HG03135 (cell line): ENCODE data around the gene ATXN7L1.
"Not testable (repeated sequence)": the region's sequence is repeated elsewhere in the genome, so short reads cannot be mapped to it uniquely, and the experiment has no call there.

ENCODE experiments used
- ATAC-seq: cut with Tn5 transposase; IDR thresholded peaks from one replicate; pipeline ENCODE4 v1.9.1; 2021; ENCODE audit warnings: mild to moderate bottlenecking, moderate library complexity; ENCODE audit not compliant: unreplicated experiment

The ATXN7L1 gene

DNA sequence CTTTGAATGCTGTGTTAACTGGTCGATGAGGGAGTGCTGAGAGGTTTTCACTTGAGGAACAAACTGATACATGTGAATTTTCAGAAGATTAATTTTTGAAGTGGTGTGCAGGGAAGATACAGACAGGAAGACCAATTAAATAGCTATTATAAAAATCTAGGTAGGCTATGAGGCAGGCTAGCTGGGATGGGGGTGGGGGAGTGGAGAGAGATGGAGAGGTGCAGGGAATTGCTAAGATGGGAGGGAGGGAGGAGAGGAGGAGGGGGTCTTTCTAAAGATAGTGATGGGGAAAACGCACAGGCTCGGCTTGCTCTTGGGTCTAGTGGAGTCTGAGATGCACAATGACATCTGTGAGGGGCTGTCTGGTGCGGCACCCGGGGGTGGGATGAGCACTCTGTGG is 15.2 kb downstream of the ATXN7L1 start:
- ATAC-seq = no peak

GRCh38 chr7:105860793-105861192 is 15.6 kb downstream of the ATXN7L1 start:
- ATAC-seq = no peak

DNA sequence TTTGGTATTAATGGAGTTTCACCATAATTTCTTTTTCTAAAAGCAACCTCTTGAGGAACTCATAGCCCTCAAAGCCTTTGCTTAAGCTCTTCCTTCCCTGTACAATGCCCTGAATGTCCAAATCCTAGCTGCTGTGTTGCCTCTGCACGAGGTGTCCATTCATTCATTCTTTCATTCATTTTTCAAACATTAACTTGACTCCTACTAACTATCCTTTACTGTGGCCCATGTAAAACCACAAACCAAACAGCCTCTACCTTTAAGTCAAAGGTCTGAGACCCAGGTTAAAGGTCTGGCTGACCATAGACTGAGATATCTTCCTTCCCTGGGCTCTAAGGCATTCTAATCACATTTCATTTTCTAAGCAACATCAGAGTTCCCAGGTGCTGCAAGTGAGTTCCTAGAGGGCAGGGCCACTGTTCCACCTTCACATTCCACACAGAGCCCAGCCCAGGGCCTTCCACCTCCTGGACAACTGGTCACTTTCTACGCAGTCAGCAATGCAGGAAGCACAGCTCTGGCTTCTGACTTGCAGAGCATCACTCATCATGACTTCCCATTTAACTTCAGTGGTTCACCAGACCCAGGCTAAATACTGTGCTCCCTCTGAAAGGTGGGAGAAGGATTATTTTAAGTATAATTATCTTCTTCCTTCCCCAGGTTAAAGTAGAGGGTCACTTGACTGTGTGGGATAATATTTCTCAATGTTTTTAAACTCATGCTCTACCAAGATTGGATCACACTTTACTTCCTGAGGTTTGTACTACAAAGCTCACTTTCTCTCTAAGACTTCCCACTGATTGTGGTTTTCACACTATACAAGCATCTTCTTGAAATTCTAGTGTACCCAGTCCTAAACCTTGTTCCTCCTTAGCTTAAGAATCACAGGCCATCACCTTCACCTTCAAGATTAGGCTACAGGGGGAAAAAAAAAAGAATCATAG is 19.1 kb downstream of the ATXN7L1 start:
- no peak for ATAC-seq

GRCh38 chr7:105854498-105854897 is 21.9 kb downstream of the ATXN7L1 start:
- no peak for ATAC-seq

DNA sequence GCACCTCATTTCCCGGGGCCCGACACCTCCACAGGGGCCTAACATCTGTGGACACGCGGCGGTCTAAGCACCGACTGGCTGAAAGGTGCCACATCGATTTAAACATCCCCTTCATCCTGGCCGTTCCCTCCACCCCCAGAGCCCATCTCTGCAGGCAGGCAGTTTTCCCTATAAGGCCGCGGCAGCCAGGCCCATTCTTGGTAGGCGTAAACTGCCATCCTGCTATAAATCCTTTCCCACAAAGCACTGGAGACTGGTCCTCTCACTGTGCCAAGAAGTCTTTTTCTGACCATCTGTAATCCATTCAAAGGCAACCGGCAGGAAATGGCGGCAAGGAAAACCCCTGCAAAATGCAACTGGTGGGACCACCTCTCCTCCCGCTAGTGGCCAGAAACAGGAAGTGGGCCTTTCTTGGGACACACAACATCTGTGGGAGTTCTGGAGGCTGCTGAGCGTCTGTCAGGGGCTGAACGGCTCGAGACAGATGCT is 22.4 kb downstream of the ATXN7L1 start:
- no peak for ATAC-seq

DNA sequence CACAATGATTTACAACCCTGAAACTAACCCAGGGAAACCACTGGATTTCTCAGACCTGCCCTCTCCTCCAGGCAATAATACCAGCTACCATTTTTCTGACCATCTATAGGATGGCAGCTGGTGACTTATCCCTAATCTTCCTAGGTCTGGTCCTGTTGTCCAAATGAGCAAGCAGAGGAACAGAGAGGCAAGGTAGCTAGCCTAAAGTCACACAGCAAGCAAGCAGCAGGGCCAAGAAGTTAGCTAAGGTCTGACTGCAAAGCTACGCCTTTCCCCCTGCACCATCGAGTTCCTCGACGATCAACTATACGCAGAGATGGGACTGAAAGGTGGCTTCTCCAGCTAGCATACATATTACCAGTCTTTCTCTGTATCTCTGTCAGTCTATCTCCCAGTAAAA is 25.3 kb downstream of the ATXN7L1 start:
- ATAC-seq = no peak

DNA sequence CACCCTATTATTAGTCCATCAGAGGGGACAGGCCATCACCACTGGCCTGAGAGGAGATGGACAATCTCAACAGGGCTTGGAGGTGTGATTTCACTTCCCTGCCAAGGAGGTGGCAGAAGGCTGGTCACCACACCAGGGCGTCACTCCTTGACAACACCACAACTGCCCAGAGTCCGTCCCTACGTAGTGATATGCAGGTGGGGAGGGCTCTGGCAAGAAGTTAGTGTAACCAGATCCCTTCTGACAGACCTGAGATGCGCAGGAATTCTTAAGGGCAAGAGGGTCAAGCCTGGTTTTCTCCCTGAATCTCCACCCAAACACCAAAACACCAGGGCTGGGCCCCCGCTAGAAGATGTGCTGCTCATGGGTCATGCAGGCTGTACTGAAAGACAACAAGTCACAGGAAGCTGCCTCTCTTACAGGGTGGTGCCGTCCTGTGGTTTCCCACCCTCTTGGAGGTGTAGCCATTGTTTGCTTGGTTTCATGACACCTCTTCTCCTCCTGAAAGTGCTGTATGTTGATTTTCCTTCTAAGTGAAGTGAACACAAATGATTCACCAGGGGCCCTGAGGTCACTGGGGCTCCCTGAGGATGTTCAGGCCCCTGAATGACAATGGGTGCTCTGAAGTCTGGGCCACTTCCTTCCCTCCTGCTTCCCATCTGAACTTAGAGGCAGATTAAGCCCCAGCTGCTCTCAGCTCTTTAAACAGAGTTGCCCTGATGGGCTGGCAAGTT is 27.1 kb downstream of the ATXN7L1 start:
- ATAC-seq = no peak

DNA sequence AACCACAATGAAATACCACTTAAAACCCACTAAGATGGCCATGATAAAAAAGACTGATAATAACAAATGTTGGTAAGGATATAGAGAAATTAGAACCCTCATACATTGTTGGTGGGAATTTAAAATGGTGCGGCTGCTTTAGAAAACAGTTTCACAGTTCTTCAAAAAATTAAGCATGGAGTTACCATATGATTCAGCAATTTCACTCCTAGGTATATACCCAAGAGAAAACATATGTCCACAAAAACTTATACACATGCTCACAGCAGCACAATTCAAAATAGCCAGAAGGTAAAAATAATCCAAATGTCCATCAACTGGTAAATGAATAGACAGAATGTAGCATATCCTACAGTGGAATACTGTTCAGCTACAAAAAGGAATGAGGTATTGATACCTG is 30.0 kb downstream of the ATXN7L1 start:
- ATAC-seq = no peak

GRCh38 chr7:105844681-105845080 is 31.7 kb downstream of the ATXN7L1 start:
- not testable (repeated sequence) for ATAC-seq

GRCh38 chr7:105841866-105842265 is 34.5 kb downstream of the ATXN7L1 start:
- no peak for ATAC-seq

GRCh38 chr7:105840981-105841749 is 35.2 kb downstream of the ATXN7L1 start:
- no peak for ATAC-seq

- ATAC-seq = no peak
Measured at GRCh38 chr7:105839266-105839665, 37.1 kb downstream of the ATXN7L1 start.

GRCh38 chr7:105838627-105839231 is 37.7 kb downstream of the ATXN7L1 start:
- no peak for ATAC-seq

DNA sequence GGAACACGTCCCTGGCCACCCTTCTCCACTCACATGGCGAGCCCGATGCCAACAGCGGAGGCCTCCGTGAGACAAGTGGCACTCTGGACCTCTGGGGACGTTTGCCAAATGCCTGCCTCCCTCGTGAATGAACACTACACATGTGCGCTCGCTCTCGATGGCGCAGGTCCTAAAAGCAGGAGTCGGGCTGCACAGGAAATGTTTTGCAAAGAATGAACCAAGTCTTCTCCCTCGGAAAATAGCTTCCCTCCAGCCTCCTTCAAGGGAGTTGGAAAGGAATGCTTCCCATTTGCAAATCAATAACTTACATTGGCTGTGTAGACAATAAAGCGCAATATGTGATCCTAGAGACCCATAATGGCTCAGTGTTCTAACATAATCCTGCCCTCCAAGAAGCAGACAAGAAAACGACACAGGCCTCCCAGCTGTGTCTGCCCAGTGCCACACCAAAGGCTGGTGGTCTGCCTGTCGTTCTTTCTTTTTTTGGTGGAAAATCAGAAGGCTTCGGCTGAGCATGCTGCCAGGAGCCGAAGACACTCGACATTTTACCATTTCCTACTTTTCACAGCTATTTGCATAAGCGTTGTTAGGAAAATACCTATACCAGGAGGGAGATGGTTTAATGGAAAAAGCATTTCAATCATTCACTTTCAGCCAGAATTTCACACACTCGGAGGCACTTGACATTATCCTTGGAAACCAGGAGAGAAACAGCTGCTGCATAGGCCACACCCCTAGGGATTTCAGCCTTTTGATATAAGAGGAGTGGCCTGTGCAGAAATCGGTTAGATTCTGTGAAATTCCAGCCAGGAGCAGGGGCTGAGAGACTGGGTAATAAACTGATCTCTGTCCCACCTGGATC is 38.4 kb downstream of the ATXN7L1 start:
- no peak for ATAC-seq

GRCh38 chr7:105835441-105835840 is 41.0 kb downstream of the ATXN7L1 start:
- no peak for ATAC-seq

DNA sequence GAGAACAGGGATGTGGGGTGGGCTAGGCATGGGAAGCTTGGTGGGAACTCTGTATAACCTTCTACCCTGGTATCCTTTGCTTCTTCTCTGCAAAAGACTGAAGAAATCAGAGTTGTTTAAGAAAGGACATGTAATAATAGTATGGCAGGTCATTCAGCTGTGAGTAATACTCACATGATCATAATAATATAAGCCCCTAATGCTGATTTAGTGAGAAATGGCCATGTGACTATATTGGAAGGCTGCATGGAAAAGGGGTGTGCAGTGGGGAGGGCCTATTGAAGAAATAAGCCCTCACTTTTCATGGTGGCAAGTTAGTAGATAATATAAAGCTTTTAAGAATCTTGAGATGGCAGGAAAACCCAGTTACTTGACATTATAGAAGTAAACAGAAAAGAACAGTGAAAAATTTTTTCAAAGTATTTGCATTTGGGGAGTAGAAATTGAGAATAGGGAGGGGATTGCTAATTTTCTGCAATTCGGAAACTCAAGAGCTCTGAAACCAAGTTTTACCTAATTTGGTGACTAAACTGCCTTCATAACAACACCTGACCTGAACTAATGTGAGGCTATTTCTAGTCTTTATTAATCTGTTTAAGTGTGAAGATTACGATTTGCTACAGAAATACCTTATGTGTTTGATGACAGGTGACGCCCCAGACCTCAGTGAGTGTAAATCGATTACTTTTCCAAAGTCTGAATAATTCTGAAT is 44.4 kb downstream of the ATXN7L1 start:
- ATAC-seq = no peak

DNA sequence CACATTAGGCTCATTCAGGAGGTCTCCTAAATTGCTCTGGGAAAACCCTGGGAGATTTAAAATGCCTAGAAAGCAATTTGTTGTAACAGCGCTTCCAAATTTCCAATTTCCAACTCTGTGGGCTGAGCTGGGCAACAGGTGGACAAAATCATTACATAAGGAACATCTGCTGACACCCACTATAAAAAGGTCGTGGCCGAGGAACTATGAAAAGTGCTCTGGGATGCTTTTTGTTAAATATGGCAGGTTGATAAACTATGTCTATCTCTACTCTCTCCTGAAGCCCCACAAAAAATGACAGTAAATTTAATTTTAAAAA is 45.1 kb downstream of the ATXN7L1 start:
- ATAC-seq = no peak

GRCh38 chr7:105830405-105831301 is 45.7 kb downstream of the ATXN7L1 start:
- ATAC-seq = no peak
